CD8-positive, alpha-beta memory T cell (primary cell): ENCODE measurements around the gene PKP1. TPM values are rescaled to one million over a fixed set of nuclear protein-coding genes. Genes with fewer than 3 reads are reported as not detected.

Source experiments
- CTCF ChIA-PET: fragments of 350-600 bp; sonication (Branson Sonifier 250); formaldehyde crosslinking; loops from one replicate; lab custom pipeline; 2021; ENCODE audit warnings: antibody characterized with exemption; lab: Charles Lee
- POLR2A ChIA-PET: fragments of 350-600 bp; sonication (Branson Sonifier 250); formaldehyde crosslinking; loops from one replicate; lab custom pipeline; 2021; ENCODE audit warnings: antibody characterized with exemption; lab: Charles Lee
- DNase-seq, 5 donors: peaks; one replicate each; pipeline versions ENCODE4 v3.0.0 to v3.0.0-alpha.2; 2020 to 2022; ENCODE audit warnings: mixed read lengths in 1 of 5
- H3K27ac ChIP-seq: one replicate; pipeline ENCODE4 v1.7.0; 2013; ENCODE audit warnings: low read depth, mild to moderate bottlenecking, low read length, moderate library complexity
- H3K27me3 ChIP-seq: 2 replicates; pipeline ENCODE4 v1.7.0; 2013; ENCODE audit warnings: low read length, mild to moderate bottlenecking; ENCODE audit not compliant: insufficient read depth, poor library complexity, severe bottlenecking
- H3K36me3 ChIP-seq: 2 replicates; pipeline ENCODE4 v1.7.0; 2013; ENCODE audit warnings: mild to moderate bottlenecking, low read length, moderate library complexity; ENCODE audit not compliant: insufficient read depth
- H3K4me1 ChIP-seq: 2 replicates; pipeline ENCODE4 v1.7.0; 2013; ENCODE audit warnings: mild to moderate bottlenecking, low read length, moderate library complexity; ENCODE audit not compliant: insufficient read depth
- H3K4me3 ChIP-seq: 2 replicates; pipeline ENCODE4 v1.7.0; 2013; ENCODE audit warnings: mild to moderate bottlenecking, low read length
- H3K9me3 ChIP-seq: 2 replicates; pipeline ENCODE4 v1.7.0; 2013; ENCODE audit warnings: mild to moderate bottlenecking, low read length
- H3K27ac Mint-ChIP-seq, 8 donors: one replicate each; pipeline ENCODE4 v1.8.0; 2020 to 2021; ENCODE audit warnings: mixed read lengths in 8 of 8, mild to moderate bottlenecking in 6 of 8, inconsistent platforms in 3 of 8, moderate library complexity in 3 of 8
- H3K27me3 Mint-ChIP-seq, 2 donors: one replicate each; pipeline ENCODE4 v1.8.0; 2020 to 2021; ENCODE audit warnings: mixed read lengths in 2 of 2, mild to moderate bottlenecking in 1 of 2, moderate library complexity in 1 of 2
- H3K36me3 Mint-ChIP-seq, 3 donors: one replicate each; pipeline ENCODE4 v1.8.0; 2020 to 2021; ENCODE audit warnings: mixed read lengths in 3 of 3, inconsistent platforms in 1 of 3, mild to moderate bottlenecking in 1 of 3
- H3K4me1 Mint-ChIP-seq, 3 donors: one replicate each; pipeline ENCODE4 v1.8.0; 2020 to 2021; ENCODE audit warnings: mixed read lengths in 3 of 3, inconsistent platforms in 1 of 3, mild to moderate bottlenecking in 1 of 3
- H3K4me3 Mint-ChIP-seq, 7 donors: one replicate each; pipeline ENCODE4 v1.8.0; 2020 to 2021; ENCODE audit warnings: mixed read lengths in 7 of 7, mild to moderate bottlenecking in 6 of 7, moderate library complexity in 4 of 7, inconsistent platforms in 2 of 7
- H3K9me3 Mint-ChIP-seq, 5 donors: one replicate each; pipeline ENCODE4 v1.8.0; 2020 to 2022; ENCODE audit warnings: mixed read lengths in 5 of 5, mild to moderate bottlenecking in 3 of 5, moderate library complexity in 2 of 5, inconsistent platforms in 1 of 5
- polyA plus RNA-seq: library from polyadenylated mRNA; unstranded; fragments of 300-500 nt; fragmentation: Illumina TruSeq; gene quantifications from one replicate; pipeline ENCODE4 v1.2.3, GENCODE V29; 2021
- total RNA-seq, 2 experiments: library from RNA; stranded (reverse); gene quantifications; one replicate each; pipeline ENCODE4 v1.2.3, GENCODE V29; 2021

PKP1 gene
- total and polyA plus RNA-seq, 3 experiments from 2014 or later = not detected

GRCh38 chr1:201288765-201289164 lies 5.5 kb downstream of the PKP1 start:
- POLR2A ChIA-PET = no interaction called here

DNA sequence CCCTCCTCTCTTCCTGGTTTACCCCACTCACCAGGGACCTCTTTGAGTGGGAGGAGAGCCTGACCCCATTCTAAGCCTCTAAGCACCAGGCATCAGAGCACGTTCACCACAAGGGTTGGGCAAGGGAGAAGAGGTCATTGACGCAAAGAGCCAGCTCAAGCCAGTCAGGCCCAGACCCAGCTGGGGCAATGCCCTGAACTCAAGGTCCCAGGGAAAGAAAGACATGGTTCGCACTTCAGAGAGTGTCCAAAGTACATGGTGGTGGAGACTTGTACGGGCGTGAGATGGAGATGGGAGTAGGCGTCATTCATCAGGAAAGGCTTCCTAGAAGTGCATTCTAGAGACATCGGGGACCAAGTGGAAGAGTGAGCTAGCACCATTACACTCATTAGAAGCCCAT lies 7.2 kb downstream of the PKP1 start:
- no peak for DNase-seq
- Mint-ChIP-seq H3K36me3 (no peaks in the 10 kb centered on the region), H3K9me3 (no peaks in the 10 kb centered on the region), H3K4me3 (peak overlapping the region in 1 of 7 donors; percentile 37), H3K4me1 (no peaks in the 10 kb centered on the region), H3K27me3 (peaks cover 30 to 56% of the 10 kb centered on the region in 2 donors), H3K27ac (no peak overlapping the region)
- POLR2A ChIA-PET = no interaction called here
- H3K9me3 ChIP-seq = no peaks in the 10 kb centered on the region
- H3K27me3 ChIP-seq = peaks cover 4% of the 10 kb centered on the region
- no peak overlapping the region for H3K4me3 ChIP-seq
- no peak overlapping the region for H3K27ac ChIP-seq
- CTCF ChIA-PET = no interaction called here
- H3K4me1 ChIP-seq = no peaks in the 10 kb centered on the region
- H3K36me3 ChIP-seq = no peaks in the 10 kb centered on the region

More at GRCh38 chr1:201288765-201289164, 5.5 kb downstream of the PKP1 start:
- Histone ChIP-seq H3K27ac (no peak overlapping the region), H3K36me3 (no peaks in the 10 kb centered on the region), H3K9me3 (no peaks in the 10 kb centered on the region), H3K4me3 (no peak overlapping the region), H3K4me1 (no peaks in the 10 kb centered on the region), H3K27me3 (peaks cover 4% of the 10 kb centered on the region)
- DNase-seq = no peak
- CTCF ChIA-PET = no interaction called here
- Mint-ChIP-seq H3K4me3 (no peak overlapping the region), H3K4me1 (no peaks in the 10 kb centered on the region), H3K27me3 (peaks cover 25 to 50% of the 10 kb centered on the region in 2 donors), H3K27ac (no peak overlapping the region), H3K9me3 (no peaks in the 10 kb centered on the region), H3K36me3 (no peaks in the 10 kb centered on the region)

GRCh38 chr1:201291916-201292315 lies 8.6 kb downstream of the PKP1 start:
- Mint-ChIP-seq H3K27me3 (peaks cover 22 to 63% of the 10 kb centered on the region in 2 donors), H3K27ac (no peak overlapping the region), H3K9me3 (no peaks in the 10 kb centered on the region), H3K4me3 (no peak overlapping the region), H3K36me3 (no peaks in the 10 kb centered on the region), H3K4me1 (no peaks in the 10 kb centered on the region)
- H3K27me3 ChIP-seq = peaks cover 4% of the 10 kb centered on the region
- no peak for DNase-seq
- H3K36me3 ChIP-seq = no peaks in the 10 kb centered on the region
- POLR2A ChIA-PET = no interaction called here
- no peaks in the 10 kb centered on the region for H3K9me3 ChIP-seq
- CTCF ChIA-PET = no interaction called here
- H3K27ac ChIP-seq = no peak overlapping the region
- no peak overlapping the region for H3K4me3 ChIP-seq
- H3K4me1 ChIP-seq = no peaks in the 10 kb centered on the region

GRCh38 chr1:201294876-201295275 lies 11.6 kb downstream of the PKP1 start:
- ChIA-PET POLR2A (no interaction called here), CTCF (no interaction called here)
- DNase-seq = no peak
- Mint-ChIP-seq H3K9me3 (no peaks in the 10 kb centered on the region), H3K27me3 (peaks cover 22 to 59% of the 10 kb centered on the region in 2 donors), H3K4me1 (no peaks in the 10 kb centered on the region), H3K27ac (peak overlapping the region in 1 of 8 donors; percentile 47), H3K4me3 (no peak overlapping the region), H3K36me3 (no peaks in the 10 kb centered on the region)
- H3K27ac ChIP-seq = no peak overlapping the region
- no peaks in the 10 kb centered on the region for H3K36me3 ChIP-seq
- no peak overlapping the region for H3K4me3 ChIP-seq
- no peaks in the 10 kb centered on the region for H3K9me3 ChIP-seq
- H3K4me1 ChIP-seq = no peaks in the 10 kb centered on the region
- H3K27me3 ChIP-seq = peaks cover 4% of the 10 kb centered on the region

DNA sequence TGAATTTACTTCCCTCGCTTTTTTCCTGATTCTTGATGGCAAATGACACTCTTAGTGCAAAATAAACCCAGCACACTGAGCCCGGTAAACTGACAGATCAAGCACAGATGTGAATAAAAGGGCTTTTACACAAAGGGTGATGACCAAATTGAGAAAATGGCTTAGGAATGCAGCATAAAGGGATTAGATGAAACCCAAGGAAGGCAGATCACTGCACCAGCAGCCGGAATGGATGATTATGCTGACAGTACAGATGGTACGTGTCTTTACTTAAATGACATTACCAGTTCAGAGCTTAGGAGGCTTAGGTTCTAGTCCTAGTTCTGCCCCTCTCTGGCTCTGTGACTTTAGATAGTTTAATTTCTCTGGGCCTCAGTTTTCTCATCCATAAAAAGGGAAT lies 12.0 kb downstream of the PKP1 start:
- ChIA-PET POLR2A (no interaction called here), CTCF (no interaction called here)
- H3K27me3 Mint-ChIP-seq = peaks cover 22 to 55% of the 10 kb centered on the region in 2 donors
- no peaks in the 10 kb centered on the region for H3K36me3 Mint-ChIP-seq
- H3K4me3 Mint-ChIP-seq = no peak overlapping the region
- no peaks in the 10 kb centered on the region for H3K9me3 Mint-ChIP-seq
- Histone ChIP-seq H3K27me3 (peaks cover 4% of the 10 kb centered on the region), H3K27ac (no peak overlapping the region), H3K9me3 (no peaks in the 10 kb centered on the region), H3K36me3 (no peaks in the 10 kb centered on the region), H3K4me1 (no peaks in the 10 kb centered on the region), H3K4me3 (no peak overlapping the region)
- DNase-seq = no peak
- peak overlapping the region in 1 of 8 donors; percentile 47 for H3K27ac Mint-ChIP-seq
- no peaks in the 10 kb centered on the region for H3K4me1 Mint-ChIP-seq

DNA sequence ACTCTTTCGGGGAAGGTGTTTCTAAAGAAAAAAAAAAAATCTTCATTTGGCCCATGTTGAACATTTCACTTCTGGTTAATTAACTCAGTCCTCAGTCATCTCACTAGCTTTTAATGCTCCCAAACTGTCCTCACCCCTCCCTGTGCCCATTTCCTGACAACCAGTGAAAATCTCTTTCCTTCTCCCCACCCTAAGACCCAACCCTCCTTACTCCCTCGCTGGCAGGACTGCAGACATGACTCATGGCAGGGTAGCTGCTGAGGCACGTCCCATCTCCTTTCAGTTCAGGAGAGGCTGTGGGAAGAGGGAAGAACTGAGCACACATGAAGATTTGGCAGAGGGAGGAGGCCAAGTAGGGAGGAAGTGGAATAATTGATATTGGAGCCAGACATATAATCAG lies 12.6 kb downstream of the PKP1 start:
- POLR2A ChIA-PET = no interaction called here
- Histone ChIP-seq H3K9me3 (no peaks in the 10 kb centered on the region), H3K36me3 (no peaks in the 10 kb centered on the region), H3K27ac (no peak overlapping the region), H3K27me3 (peaks cover 4% of the 10 kb centered on the region), H3K4me3 (no peak overlapping the region), H3K4me1 (no peaks in the 10 kb centered on the region)
- Mint-ChIP-seq H3K4me1 (no peaks in the 10 kb centered on the region), H3K27me3 (peaks cover 22 to 50% of the 10 kb centered on the region in 2 donors), H3K27ac (no peak overlapping the region), H3K9me3 (no peaks in the 10 kb centered on the region), H3K4me3 (no peak overlapping the region), H3K36me3 (no peaks in the 10 kb centered on the region)
- CTCF ChIA-PET = no interaction called here
- DNase-seq = no peak

GRCh38 chr1:201296352-201296751 lies 13.0 kb downstream of the PKP1 start:
- Histone ChIP-seq H3K27ac (no peak overlapping the region), H3K9me3 (no peaks in the 10 kb centered on the region), H3K4me3 (no peak overlapping the region), H3K36me3 (no peaks in the 10 kb centered on the region), H3K27me3 (peaks cover 4% of the 10 kb centered on the region), H3K4me1 (no peaks in the 10 kb centered on the region)
- H3K4me3 Mint-ChIP-seq = no peak overlapping the region
- H3K4me1 Mint-ChIP-seq = no peaks in the 10 kb centered on the region
- H3K27me3 Mint-ChIP-seq = peaks cover 24 to 54% of the 10 kb centered on the region in 2 donors
- H3K9me3 Mint-ChIP-seq = no peaks in the 10 kb centered on the region
- H3K36me3 Mint-ChIP-seq = no peaks in the 10 kb centered on the region
- H3K27ac Mint-ChIP-seq = no peak overlapping the region
- DNase-seq = no peak
- ChIA-PET POLR2A (no interaction called here), CTCF (no interaction called here)

DNA sequence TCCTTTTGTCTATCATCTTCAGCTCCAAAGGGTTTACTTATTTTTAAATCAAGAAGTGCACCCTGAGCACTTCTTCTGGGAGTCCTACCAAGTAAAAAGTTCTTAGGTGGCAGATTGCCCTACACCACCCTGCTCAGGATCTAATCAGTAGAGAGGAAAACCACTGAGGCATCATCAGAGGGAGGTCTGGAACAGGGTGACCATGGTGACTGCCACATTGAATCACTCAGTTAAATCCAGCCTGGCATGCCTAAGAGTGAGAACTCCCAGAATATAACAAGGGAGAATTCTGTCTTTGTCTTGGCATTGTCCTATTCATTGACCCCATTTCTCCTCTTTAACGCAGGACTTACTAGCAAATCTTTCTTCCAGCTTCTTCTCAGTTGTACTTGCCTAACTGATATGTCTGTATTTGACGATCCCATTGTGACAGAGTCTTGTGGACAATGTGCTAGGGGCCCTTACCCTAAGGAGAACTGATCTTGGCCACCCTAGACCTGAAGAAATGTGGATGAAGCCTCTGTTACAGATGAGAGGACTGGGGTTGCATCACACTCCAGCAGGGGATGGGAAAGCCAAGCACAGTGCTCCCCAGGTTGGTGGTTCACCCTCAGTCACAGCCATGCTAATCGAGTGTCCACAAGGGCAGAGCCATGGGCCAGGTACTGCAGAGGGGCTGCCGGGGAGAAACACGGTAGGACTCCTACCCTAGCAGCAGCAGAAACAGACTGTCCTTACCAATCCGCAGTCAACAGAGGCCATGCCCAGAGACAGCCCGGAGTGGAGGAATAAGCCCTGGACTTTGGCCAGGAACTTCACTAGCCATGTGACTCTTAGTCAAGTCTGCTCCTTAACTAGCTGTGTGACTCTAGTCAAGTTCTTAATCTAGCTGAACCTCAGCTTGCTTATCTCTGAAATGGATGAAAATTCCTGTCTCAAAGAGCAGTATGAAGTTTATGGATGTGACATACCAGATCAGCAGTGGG lies 15.4 kb downstream of the PKP1 start:
- peaks cover 27 to 51% of the 10 kb centered on the region in 2 donors for H3K27me3 Mint-ChIP-seq
- no peak overlapping the region for H3K27ac Mint-ChIP-seq
- no peak for DNase-seq
- ChIA-PET CTCF (no interaction called here), POLR2A (no interaction called here)
- no peaks in the 10 kb centered on the region for H3K9me3 ChIP-seq
- H3K36me3 ChIP-seq = no peaks in the 10 kb centered on the region
- H3K27ac ChIP-seq = no peak overlapping the region
- H3K4me1 Mint-ChIP-seq = no peaks in the 10 kb centered on the region
- H3K4me3 Mint-ChIP-seq = no peak overlapping the region
- H3K4me1 ChIP-seq = no peaks in the 10 kb centered on the region
- no peaks in the 10 kb centered on the region for H3K36me3 Mint-ChIP-seq
- no peak overlapping the region for H3K4me3 ChIP-seq
- H3K27me3 ChIP-seq = peaks cover 4% of the 10 kb centered on the region
- H3K9me3 Mint-ChIP-seq = no peaks in the 10 kb centered on the region
